Sigmoid colon (tissue), 3 donors: ENCODE results near the gene TENM4.

Source experiments
- POLR2A ChIP-seq, 2 donors: fragments of 450-650 bp; IDR thresholded peaks; one replicate each; pipeline ENCODE4 v1.6.1; 2016; ENCODE audit warnings: antibody characterized with exemption in 2 of 2, mild to moderate bottlenecking in 2 of 2, moderate library complexity in 2 of 2
- TF ChIP-seq, protein P1 (sequence below), 4 experiments: fragments of 450-650 bp in 3 of 4; fragments of 200-600 bp in 1 of 4; IDR thresholded peaks; one replicate each; pipeline ENCODE4 v1.5.1; 2016 to 2019; ENCODE audit warnings: antibody characterized with exemption in 4 of 4, mild to moderate bottlenecking in 3 of 4, moderate library complexity in 2 of 4

- TF ChIP-seq, protein P1, sequence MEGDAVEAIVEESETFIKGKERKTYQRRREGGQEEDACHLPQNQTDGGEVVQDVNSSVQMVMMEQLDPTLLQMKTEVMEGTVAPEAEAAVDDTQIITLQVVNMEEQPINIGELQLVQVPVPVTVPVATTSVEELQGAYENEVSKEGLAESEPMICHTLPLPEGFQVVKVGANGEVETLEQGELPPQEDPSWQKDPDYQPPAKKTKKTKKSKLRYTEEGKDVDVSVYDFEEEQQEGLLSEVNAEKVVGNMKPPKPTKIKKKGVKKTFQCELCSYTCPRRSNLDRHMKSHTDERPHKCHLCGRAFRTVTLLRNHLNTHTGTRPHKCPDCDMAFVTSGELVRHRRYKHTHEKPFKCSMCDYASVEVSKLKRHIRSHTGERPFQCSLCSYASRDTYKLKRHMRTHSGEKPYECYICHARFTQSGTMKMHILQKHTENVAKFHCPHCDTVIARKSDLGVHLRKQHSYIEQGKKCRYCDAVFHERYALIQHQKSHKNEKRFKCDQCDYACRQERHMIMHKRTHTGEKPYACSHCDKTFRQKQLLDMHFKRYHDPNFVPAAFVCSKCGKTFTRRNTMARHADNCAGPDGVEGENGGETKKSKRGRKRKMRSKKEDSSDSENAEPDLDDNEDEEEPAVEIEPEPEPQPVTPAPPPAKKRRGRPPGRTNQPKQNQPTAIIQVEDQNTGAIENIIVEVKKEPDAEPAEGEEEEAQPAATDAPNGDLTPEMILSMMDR (IDR thresholded peaks at IDR 0.05), result no peak
- no peak for TF ChIP-seq POLR2A (IDR thresholded peaks at IDR 0.05)
Measured at GRCh38 chr11:78855116-78855515, 585.7 kb downstream of the TENM4 start.
